RWPE1 (cell line): ENCODE results near the gene PRR7.

Source experiments
- CTCF ChIA-PET: fragments of 350-600 bp; sonication (Branson Sonifier 250); formaldehyde crosslinking; extraction: SDS; loops from one replicate; lab custom pipeline; 2021; lab: Yijun Ruan, JAX
- POLR2A ChIA-PET: fragments of 400-600 bp; formaldehyde crosslinking; extraction: SDS; loops from one replicate; lab custom pipeline; 2020; ENCODE audit warnings: antibody characterized with exemption; ENCODE audit not compliant: low non-redundant PET; lab: Yijun Ruan, JAX
- DNase-seq: peaks from one replicate; pipeline ENCODE4 v3.0.0; 2012; ENCODE audit warnings: low spot score
- H3K27ac ChIP-seq: fragments of 450-650 bp; 2 replicates; pipeline ENCODE4 v1.5.1; 2017
- TF ChIP-seq, protein P1 (sequence below): fragments of 450-650 bp; conservative IDR thresholded peaks from 2 replicates; pipeline ENCODE4 v1.5.1; 2017; ENCODE audit warnings: low read depth, mild to moderate bottlenecking

PRR7 gene

GRCh38 chr5:177457852-177458681 lies 11.5 kb downstream of the PRR7 start:
- CTCF ChIA-PET: interaction anchor here (0.7 to 11.5 kb wide), 5 partner anchors 14 to 363 kb away, joined by 4 to 210 read pairs (median 4); partner anchors contain the start of gene PFN3
- TF ChIP-seq, protein P1, sequence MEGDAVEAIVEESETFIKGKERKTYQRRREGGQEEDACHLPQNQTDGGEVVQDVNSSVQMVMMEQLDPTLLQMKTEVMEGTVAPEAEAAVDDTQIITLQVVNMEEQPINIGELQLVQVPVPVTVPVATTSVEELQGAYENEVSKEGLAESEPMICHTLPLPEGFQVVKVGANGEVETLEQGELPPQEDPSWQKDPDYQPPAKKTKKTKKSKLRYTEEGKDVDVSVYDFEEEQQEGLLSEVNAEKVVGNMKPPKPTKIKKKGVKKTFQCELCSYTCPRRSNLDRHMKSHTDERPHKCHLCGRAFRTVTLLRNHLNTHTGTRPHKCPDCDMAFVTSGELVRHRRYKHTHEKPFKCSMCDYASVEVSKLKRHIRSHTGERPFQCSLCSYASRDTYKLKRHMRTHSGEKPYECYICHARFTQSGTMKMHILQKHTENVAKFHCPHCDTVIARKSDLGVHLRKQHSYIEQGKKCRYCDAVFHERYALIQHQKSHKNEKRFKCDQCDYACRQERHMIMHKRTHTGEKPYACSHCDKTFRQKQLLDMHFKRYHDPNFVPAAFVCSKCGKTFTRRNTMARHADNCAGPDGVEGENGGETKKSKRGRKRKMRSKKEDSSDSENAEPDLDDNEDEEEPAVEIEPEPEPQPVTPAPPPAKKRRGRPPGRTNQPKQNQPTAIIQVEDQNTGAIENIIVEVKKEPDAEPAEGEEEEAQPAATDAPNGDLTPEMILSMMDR: no peak
- POLR2A ChIA-PET: interaction anchor here (1.6 kb wide), 1 partner anchor 54 kb away, joined by 6 read pairs; no protein-coding TSS in a partner anchor
- DNase-seq: no peak
- peak overlapping the region; percentile 26 for H3K27ac ChIP-seq

DNA sequence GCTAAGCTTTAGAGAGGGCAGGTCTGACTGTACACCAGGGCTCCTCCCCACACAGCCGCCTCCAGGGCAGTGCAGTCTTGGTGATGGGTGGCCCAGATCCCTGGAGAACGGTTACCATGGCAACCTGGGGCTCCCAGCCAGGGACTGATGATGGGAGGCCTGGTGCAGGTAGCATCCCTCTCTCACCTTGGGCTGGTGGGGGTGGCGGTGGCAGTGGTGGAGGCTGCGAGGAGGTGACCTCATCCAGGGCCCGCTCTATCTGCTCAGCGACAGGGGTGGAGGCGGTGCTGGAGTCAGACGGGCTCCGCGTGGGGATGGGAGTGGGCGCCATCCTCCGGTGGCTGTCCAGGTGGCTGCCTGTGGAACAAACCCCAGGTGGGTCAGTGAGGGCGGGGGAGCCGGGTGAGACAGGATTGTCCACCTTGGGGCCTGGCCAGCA lies 12.3 kb downstream of the PRR7 start:
- ChIA-PET CTCF (interaction anchor here (0.5 to 11.5 kb wide), 6 partner anchors 36 to 454 kb away, joined by 3 to 210 read pairs (median 4); partner anchors contain the start of gene PFN3), POLR2A (no interaction called here)

GRCh38 chr5:177459357-177459756 lies 12.7 kb downstream of the PRR7 start:
- ChIA-PET CTCF (interaction anchor here (0.5 to 11.5 kb wide), 4 partner anchors 56 to 454 kb away, joined by 3 to 210 read pairs (median 3); partner anchors contain the start of gene PFN3), POLR2A (interaction anchor here (0.8 to 0.9 kb wide), 2 partner anchors 10 to 13 kb away, joined by 3 to 4 read pairs; no protein-coding TSS in a partner anchor)
- H3K27ac ChIP-seq: peak overlapping the region; percentile 26
- DNase-seq: no peak
- TF ChIP-seq, protein P1: no peak

More for the DNA sequence above, 12.3 kb downstream of the PRR7 start:
- no peak for DNase-seq
- peak overlapping the region; percentile 26 for H3K27ac ChIP-seq
- TF ChIP-seq, protein P1: no peak

- TF ChIP-seq, protein P1: no peak
- ChIA-PET POLR2A (interaction anchor here (0.8 to 0.9 kb wide), 2 partner anchors 9 to 12 kb away, joined by 3 to 4 read pairs; no protein-coding TSS in a partner anchor), CTCF (interaction anchor here (0.5 to 11.5 kb wide), 3 partner anchors 57 to 348 kb away, joined by 3 to 210 read pairs (median 3); partner anchors contain the start of gene PFN3)
- peak overlapping the region; percentile 26 for H3K27ac ChIP-seq
- no peak for DNase-seq
Observed at GRCh38 chr5:177459819-177460628, 13.4 kb downstream of the PRR7 start.

DNA sequence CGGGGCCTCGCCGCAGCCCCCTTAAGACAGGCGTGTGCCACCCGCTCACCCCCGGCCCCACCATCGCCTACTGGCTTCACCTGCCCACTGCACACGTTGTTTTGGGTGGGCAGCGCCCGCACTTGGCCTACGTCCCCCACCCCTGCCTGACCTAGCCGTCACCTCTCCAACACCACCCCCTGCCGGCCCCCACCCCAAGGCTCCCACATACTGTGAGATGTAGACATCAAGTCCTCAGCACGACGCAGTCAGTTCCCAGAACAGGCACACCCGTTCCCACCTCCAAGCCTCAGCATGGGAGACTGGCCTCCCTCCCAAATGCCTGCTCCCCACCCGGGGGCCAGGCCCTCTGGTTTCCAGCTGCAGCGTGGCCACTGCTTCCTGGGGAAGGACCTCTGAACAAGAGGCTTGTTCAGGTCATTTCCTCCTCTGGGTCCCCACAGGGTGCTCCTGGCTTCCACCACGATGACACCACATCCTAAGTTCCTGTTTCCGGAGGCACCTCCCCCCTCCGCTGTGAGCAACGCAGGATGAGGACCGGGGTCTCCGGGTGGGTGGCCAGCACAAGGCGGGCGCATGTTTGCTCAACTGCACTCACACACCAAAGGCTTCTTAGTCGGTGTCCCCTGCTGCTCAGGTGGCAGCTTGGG lies 15.5 kb downstream of the PRR7 start:
- ChIA-PET CTCF (interaction anchor here (11.5 kb wide), 1 partner anchor 59 kb away, joined by 210 read pairs; the partner anchor contains the start of gene PFN3), POLR2A (no interaction called here)
- TF ChIP-seq, protein P1: no peak
- DNase-seq: no peak
- peak overlapping the region; percentile 19 for H3K27ac ChIP-seq
